Activated gamma-delta T cell treated with anti-CD3 and anti-CD28 coated beads, Interleukin-2, amount 50 U/mL, for 16 hours (primary cell): Measurements from ENCODE around the gene HOXD9.

ENCODE experiments used
- DNase-seq: peaks from one replicate; pipeline ENCODE4 v3.0.0-alpha.2; 2020; ENCODE audit warnings: low read depth

The HOXD9 gene

DNA sequence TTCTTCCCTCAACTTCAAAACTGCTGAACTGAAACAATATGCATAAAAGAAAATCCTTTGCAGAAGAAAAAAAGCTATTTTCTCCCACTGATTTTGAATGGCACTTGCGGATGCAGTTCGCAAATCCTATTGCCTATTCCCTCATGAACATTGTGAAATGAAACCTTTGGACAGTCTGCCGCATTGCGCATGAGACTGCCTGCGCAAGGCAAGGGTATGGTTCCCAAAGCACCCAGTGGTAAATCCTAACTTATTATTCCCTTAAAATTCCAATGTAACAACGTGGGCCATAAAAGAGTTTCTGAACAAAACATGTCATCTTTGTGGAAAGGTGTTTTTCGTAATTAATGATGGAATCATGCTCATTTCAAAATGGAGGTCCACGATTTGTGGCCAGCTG is 15.4 kb downstream of the HOXD9 start:
- DNase-seq, result no peak

DNA sequence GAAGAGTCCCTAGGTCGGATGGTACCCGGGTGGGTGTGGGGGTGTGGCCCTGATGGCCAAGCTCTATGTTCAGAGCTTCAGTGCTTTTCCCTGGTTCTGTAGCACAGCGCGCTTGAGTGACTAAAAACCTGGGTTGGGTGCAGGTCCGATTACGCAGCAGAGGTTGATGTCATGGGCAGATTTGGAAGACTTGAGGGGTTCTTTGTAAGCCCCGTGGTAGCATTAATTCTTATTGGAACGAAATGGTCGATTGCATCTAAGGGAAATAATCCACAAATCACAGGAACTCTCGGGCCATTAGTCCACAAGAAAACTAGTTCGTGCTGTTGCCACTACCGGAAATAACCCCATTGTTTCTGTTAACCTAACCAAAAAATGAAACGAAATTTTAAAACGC is 16.0 kb downstream of the HOXD9 start:
- DNase-seq, result no peak

DNA sequence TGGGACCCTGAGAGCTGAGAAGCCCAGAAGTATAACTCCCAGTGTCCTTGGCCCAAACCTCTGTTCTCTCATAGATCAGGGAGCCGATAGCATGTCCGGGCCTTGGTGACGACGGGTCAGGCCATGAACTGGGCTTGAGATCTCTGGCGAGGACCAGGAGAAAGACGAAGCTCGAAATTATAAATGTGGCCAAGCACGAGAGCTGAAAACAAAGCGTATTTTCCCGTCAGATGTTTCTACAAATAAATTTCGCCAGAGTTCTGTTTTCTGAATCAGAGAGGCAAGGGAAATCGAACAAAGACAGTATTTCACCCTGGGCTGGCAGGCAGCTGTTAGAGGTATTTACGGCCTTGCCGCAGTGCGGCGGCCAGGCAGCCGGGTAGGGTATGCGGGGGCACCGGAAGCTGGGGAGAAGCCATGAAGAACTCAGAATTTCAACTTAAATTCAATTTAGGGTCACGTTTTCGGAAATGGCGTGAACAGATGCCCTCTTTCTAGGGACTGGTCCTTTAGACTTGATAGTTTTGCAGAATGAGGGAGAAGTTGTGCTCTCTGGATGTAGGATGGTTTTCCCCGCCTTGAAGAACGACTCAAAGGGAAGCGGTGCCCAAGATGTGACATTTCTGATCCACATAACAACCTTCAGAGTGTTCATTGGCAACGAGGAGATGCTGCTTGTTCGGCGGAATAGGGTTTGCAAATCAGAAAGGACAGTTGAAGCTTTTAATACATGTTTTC is 16.6 kb downstream of the HOXD9 start:
- DNase-seq, result no peak

DNA sequence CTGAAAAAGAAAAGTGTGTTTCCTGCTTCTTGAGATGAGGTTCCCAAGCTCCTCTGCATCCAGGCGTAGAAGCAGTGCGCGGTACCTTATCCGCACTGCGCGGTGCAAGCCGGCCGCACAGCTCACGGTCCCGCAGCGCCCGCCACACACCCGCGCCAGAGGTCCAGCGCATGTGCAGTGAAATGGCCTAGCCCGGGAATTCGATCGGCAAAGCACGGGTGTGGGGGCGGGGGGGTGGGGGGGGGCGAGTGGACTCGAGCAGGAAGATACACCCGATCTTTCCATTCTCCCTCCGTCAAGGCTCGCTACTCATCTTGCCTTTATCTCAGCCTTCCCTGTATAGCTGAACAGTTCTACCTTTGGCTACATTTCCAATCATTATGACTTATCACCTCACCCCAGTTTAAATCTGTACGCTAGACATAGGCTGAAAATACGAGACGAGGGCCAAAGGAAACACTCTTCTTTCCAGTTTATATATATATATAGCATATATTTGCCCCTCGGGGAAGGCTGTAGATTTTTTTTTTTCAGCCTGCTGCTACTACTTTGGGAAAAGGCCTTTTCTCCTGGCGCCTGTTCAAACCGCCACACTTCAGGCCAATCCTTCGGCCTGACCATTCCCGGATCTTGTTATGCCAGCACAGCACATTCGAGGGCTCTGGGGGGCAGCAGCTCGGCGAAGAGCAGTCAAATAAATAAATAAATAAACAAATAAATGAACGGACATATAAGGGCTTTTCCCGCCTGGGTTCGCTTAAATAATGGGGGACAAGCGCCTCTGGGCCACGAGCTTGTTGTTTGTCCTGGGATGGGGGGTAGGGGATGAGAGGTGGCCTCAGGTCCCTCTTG is 17.4 kb downstream of the HOXD9 start:
- no peak for DNase-seq

DNA sequence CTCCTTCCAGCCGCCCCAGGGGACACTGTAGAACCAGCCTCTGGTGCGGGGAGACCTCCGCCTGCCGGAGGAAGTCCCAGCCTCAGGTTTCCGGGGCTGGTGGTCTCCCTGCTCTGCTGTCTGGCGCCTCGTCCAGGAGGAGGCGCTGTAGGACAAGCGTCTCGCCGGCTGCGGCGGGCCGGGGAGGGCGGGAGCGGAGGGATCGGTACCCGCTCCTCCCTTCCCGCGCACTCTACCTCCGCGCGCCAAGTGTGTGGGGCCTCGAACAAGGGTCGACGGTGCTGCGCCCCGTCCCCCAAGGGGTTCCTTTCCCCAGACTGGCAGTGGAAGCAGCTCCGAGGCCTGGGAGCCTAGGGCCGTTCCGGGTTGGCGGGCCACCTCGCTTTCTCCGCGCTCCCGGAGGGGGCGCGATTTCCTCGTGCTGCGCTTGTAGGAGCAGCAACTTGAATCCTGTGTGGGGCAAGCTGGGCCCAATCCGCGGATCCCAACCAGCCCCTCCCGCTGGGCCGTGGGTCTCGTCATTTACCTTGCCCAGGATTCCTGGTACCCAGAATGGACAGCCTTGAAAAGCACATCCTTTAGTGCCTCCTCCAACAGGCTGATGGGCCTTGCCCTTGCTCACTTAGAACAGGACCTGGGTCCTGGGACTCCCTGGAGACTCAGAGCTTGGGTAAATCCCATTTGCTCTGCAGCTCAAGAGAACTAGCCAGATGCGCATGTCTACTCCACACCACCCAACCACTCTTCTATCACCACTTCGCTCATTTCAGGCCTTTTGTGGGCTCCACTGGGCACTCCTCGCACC is 18.2 kb downstream of the HOXD9 start:
- DNase-seq, result peak; percentile 19

DNA sequence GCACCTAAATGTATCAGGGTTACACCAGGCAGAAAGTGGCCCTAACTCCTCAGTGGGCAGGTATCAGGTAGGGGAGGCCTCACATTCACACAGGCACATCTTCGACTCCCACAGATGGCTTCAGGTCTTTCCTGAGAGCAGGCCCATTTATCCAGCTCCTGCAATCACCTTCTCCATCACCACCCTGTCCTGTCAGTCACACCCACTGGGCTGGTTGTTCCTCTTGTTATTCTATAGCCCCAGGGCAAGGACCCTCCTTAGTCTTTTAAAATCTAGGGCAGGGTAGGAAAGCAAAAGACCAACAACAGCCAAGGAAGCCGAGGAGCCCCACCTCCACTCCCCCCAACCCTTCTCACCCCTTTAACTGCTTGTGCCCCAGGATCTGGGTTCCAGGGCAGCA is 19.8 kb downstream of the HOXD9 start:
- DNase-seq, result no peak

DNA sequence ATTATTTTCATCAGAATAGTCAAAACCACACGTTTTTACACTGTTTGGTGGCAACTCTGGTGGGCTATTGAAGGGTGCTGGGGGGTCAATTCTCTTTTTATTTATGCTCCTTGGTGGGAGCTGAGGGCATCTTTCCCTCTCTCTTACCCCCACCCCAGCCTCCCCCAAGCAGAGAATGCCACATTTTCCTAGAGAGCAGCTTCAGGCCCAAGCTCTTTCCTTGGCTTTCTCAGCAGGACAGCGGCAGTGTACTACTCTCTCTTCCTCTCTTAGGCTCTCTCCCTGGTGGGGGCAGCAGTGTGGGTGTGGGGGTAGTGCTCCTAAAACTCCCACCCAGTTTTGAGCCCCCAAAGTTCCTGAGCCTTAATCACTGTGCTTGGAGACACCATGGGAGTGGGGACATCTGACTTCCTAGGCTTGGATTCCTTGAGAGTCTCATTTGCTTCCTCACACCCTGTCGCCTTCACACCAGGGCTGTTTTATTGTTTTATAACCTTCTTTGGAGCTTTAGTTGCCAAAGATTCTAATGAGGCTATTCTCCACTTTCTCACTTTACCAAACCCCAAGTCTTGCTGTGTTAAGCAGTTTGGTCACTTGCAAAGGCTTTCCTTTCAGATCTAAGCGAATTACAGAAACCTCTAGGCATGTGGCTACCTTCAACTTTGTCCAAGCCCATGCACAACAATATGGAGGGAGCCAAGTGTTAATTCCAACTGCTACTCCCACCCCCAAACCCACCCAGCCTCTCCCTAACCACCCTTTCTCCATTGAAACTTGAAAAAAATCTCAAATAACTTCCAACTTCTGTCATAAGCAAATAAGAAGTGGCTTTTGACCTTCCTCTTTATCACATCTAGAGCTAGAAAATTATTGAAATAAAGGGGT is 22.8 kb downstream of the HOXD9 start:
- no peak for DNase-seq

DNA sequence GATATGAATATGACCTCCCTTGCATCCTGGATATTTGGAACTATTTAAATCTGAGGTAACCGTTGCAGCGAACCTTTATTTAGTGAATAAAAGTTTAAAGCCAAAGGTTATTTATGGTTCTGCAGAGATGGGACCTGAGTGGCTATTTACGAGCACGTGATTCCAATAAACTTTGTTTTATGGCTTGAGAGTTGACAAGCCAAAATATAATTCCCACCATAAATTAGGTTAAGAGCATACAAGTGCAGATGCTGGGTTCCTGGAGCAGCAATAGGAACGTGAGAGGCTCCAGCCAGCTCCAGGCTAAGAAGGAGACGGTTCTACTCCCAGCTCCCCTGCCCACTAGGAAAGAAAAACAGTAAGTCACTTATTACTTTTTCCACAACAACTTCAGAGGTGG is 23.6 kb downstream of the HOXD9 start:
- DNase-seq, result no peak

DNA sequence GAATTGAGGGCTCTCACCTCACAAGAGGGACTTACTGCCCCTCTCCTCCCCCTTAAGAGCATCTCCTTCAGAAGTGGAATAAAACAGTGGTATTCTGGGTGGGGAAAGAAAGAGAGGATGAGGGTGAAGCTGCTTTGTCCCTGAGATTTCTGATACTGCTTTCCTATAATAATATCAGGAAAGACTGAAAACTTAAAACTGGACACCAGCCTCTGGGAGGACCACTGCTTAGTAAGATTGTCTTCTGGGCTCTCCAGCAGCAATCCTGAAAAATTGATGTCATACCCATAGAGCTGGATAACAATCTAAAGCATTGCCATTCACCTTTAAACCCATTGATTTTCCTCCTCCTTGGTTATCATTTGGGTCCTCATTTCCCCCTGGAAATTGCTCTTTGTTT is 24.1 kb downstream of the HOXD9 start:
- DNase-seq, result no peak

DNA sequence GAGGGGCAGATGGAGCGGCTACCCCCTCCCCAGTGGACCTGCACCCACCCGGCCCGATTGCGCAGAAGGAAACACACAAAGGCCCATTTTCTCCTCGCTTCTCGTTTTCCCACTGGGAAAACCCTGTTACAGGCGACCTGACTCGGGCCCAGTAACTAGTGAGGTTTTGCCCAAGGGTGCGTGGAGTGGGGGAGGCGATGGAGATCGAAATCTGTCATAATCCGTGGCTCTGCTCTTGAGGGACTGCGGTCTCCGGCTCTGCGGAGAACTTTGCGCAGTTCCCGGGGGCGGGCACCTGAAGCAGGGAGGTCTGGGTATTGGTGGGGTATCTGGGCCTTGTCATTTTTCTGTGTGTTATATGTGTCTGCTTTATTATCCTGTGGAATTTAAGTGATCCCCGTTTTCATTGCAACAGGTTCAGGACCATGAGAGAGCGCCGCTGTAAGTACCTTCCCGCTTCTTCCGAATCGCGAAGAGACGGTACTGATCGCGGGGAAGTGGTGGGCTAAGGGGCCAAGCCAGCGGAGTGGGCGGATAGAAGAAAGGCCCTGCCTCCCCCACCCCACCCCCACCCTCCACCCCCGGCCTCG is 24.8 kb downstream of the HOXD9 start:
- DNase-seq, result no peak

DNA sequence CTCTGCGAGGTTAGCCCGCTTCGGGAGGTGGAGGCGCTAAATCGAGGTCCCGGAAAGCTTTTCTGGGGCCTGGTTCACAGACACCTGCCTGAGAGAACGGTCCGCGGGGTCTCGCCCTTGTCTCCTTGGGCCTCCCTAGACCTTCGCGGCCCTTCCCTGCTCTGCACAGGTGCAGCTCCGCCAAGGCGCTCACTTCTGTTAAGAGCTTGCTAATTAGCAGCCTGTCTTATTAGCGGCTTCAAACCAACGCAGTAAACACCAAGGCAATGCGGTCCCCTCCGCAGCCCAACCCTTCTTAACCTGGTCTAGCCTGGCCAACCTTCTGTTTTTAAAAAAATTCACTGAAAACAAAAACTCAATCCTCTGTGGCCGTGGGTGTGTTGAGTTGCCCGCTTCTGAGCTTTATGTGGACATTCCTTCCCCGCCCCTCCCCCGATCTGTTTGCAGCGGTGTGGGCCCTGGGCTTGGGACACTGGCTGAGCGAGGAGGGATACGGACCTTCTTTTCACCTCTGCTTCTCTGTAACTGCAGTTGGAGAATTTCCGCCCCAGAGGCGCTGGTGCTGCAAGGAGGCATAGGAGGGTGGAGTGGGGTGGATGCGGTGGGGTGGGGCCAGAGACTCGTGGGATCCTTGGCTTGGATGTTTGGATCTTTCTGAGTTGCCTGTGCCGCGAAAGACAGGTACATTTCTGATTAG is 25.4 kb downstream of the HOXD9 start:
- no peak for DNase-seq

DNA sequence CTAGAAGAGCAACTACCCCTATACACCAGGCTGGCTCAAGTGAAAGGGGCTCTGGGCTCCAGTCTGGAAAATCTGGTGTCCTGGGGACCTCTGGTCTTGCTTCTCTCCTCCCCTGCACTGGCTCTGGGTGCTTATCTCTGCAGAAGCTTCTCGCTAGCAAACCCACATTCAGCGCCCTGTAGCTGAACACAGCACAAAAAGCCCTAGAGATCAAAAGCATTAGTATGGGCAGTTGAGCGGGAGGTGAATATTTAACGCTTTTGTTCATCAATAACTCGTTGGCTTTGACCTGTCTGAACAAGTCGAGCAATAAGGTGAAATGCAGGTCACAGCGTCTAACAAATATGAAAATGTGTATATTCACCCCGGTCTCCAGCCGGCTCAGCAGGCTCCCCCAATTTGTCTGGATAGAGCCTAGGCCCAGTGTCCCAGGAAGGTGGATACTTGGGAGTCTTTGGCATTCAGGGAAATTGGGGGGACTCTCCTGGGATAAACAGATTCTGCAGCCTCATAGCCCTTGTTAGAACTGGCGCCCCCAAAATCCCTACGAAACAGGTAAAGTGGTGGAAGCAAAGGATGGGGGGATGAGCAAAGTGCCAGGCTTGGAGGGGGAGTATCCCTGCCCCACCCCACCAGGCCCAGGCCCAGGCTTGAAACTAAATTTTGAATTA is 26.4 kb downstream of the HOXD9 start:
- DNase-seq, result no peak

DNA sequence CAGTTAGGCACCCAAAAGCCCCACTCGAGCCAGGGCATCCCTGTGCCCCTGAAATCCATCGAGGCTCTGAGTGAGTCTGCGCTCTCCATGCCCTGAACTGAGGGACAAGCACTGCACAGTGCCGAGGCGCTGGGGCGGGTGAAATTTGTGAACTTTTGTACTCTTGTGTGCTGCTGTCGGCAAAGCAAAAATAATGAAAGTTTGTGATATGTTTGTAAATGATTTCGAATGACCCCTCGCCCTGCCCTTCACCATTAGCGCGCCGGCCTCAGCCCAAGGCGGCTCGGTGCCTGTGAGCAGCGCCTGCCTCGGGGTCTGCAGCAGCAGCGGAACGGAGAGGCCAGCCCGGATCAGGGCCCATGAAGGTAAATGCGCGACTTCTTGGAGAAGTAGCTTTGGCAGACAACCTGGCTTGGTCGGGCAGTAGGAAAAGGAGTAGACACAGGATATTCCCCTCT is 27.0 kb downstream of the HOXD9 start:
- DNase-seq, result no peak

DNA sequence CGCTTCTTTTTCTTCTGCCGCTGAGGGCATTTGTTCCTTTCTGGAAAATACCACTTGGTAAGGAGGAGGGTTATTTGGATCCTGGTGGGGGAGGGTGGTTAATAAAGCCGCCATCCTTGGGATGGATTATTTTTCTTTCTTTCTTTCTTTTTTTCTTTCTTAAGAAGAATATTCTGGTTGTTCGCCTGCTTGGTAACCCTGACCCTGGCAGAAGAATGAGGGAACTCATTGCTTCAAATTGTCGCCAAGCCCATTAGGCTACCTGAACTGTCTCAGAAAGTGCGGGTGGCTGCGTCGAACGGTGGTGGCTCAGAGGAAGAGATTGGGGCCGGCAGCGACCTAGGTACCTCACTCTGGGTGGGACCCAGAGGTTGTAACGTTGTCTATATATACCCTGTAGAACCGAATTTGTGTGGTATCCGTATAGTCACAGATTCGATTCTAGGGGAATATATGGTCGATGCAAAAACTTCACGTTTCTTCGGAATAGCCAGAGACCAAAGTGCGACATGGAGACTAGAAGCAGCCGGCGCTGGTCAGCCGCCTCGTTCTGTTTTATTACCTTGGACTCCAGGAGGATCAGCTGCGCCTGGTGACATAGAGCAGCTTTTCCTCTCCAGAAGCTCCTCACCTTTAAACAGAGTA is 27.5 kb downstream of the HOXD9 start:
- DNase-seq, result no peak

DNA sequence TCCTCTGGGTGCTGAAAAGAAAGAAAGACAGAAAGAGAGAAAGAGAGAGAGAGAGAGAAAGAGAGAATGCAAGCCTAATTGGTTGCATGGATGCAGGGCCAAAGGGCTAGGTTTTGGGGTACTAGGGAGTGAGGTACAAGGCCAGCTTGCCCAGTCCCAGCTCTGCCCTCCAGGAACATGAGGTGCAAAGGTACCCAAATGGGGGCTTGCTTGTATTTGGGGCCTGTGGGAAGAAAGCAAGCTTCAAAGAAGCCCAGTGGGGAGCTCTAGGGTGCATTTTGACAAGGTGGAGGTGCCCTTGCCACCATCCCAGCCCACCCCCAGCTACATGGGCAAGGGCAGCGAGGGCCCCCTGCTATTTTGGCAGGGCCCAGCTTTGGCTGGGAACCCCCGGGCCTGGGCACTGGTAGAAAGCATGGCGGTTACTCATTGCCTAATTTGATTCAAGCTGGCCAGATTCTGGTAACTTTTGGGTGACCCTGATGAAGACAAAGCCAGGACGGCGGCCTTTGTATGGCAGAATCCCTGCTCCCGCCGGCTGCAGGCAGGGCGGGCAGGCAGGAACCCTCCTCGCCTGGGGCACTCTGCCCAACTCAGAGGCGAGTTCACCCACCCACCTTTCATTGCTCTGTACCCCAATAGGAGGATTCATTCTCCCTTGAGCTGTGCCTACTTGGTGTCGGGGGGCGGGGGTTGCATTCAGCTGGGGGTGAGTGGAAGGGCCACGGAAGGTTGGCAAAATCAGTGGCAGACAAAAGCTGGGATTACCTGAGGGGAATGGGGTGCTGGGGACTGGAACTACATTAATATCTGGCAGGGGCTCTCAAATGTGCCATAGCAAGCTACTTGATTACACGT is 28.3 kb downstream of the HOXD9 start:
- DNase-seq, result no peak

DNA sequence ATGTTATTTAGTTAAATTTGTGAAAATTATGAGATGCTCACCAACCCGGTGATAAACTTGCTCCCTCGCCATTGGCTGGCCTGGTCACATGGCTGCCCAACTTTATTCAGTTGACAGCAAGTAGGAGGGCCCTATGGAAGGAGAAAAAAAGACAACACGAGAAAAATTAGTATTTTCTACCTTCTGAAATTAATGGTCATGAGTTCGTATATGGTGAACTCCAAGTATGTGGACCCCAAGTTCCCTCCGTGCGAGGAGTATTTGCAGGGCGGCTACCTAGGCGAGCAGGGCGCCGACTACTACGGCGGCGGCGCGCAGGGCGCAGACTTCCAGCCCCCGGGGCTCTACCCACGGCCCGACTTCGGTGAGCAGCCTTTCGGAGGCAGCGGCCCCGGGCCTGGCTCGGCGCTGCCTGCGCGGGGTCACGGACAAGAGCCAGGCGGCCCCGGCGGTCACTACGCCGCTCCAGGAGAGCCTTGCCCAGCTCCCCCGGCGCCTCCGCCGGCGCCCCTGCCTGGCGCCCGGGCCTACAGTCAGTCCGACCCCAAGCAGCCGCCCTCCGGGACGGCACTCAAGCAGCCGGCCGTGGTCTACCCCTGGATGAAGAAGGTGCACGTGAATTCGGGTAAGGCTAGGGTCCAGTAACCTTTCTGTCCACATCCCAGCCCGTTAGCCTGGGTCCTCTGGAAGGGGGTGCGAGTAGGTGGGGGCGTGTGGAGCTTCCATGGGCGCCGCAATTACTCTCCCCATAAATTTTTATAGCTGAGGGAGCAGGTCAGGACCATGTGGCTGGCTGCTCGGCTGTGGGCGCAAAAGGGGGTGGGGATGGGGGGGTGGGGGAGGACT is 29.1 kb downstream of the HOXD9 start, which contains the start of gene HOXD4:
HOXD4 (plus strand) TSS at position 109 of the 846 bp plus-strand sequence; CDS start at position 193, 84 bp downstream.
- no peak for DNase-seq
